ENCODE measurements around the gene DGUOK.

Gene DGUOK

GRCh38 chr2:73917296-73917695, 9.4 kb upstream of the DGUOK start:
- no peak overlapping the region for H3K4me3 ChIP-seq (ENCODE audit: low read length)
- no peak for TF ChIP-seq CTCF (conservative IDR thresholded peaks at IDR 0.05; ENCODE audit: low read depth, low read length)
- no peak for DNase-seq (ENCODE audit: low read depth)

- TF ChIP-seq CTCF (conservative IDR thresholded peaks at IDR 0.05; ENCODE audit: low read depth, low read length): no peak
- no peak overlapping the region for H3K4me3 ChIP-seq (ENCODE audit: low read length)
- no peak for DNase-seq (ENCODE audit: low read depth)
Measured at GRCh38 chr2:73917696-73918207, 8.9 kb upstream of the DGUOK start.

GRCh38 chr2:73918856-73919255, 7.8 kb upstream of the DGUOK start:
- no peak for TF ChIP-seq CTCF (conservative IDR thresholded peaks at IDR 0.05; ENCODE audit: low read depth, low read length)
- DNase-seq (ENCODE audit: low read depth): no peak
- no peak overlapping the region for H3K4me3 ChIP-seq (ENCODE audit: low read length)

GRCh38 chr2:73919596-73920228, 7.0 kb upstream of the DGUOK start:
- DNase-seq (ENCODE audit: low read depth): no peak
- H3K4me3 ChIP-seq (ENCODE audit: low read length): no peak overlapping the region
- no peak for TF ChIP-seq CTCF (conservative IDR thresholded peaks at IDR 0.05; ENCODE audit: low read depth, low read length)

DNA sequence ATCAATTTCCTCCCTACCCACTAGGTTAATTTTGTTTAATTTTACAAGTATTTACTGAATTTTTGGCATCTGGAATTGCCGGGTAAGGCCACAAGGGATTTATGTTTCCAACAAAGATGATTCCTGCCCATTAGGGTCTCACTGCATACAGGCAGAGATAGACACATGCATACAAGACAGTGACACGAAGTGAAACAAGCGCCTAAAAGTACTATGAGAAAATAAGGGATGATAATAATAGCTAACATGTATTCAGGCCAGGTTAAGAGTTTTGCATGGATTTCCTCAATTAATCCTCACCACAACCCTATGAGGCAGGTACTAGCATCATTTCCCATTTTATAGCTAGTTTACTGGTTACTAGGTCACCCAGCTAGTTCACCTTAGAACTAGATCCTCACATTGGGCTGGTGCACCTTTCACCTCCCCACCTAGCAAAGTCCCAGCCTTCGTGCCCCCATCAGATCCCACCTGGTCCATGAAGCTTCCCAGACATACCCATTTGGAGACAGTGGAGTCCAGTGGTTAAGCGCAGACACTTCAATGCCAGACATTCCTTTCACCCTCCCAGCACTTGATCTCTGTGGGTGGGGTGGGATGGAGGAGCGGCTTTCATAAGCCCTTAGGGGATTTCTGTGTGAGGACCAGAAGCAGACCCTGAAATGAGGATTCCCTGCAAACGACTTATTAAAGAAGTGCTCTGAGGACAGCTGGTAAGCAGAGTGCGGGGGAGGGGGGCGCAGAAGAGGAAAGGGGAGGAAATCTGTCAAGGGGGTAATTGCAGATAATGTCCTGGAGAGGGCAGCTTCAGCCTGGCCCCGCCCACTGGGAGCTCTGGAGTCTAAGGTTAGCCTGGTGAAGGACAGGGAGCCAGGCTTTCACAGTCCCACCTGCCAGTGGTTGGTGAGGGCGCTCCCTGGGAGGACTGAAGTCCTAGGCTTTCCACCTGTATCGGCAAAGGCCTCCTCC, 5.8 kb upstream of the DGUOK start:
- no peak overlapping the region for H3K4me3 ChIP-seq (ENCODE audit: low read length)
- no peak for DNase-seq (ENCODE audit: low read depth)
- peak; percentile 41 for TF ChIP-seq CTCF (conservative IDR thresholded peaks at IDR 0.05; ENCODE audit: low read depth, low read length)

DNA sequence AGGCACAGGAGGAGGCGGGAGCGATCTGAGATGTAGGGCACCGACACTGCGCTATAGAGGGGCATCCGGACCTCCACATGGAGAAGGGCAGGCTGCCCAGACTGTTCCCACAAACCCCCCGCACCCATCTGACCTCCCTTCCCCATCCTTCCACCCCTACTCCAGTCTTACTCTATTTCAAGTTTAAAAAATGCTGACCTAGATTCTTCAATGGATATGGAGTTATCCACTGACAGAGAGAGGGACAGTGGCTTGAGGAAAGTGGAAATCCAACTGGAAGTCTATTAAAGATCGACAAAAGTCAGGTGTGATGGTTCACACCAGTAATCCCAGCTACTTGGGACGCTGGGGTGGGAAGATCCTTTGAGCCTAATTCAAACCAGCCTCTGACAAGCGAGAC, 5.1 kb upstream of the DGUOK start:
- H3K4me3 ChIP-seq (ENCODE audit: low read length): no peak overlapping the region
- TF ChIP-seq CTCF (conservative IDR thresholded peaks at IDR 0.05; ENCODE audit: low read depth, low read length): no peak
- no peak for DNase-seq (ENCODE audit: low read depth)

Data from retinal pigment epithelial cell (primary cell).